ENCODE results near the gene ZNF385B.

The ZNF385B gene

DNA sequence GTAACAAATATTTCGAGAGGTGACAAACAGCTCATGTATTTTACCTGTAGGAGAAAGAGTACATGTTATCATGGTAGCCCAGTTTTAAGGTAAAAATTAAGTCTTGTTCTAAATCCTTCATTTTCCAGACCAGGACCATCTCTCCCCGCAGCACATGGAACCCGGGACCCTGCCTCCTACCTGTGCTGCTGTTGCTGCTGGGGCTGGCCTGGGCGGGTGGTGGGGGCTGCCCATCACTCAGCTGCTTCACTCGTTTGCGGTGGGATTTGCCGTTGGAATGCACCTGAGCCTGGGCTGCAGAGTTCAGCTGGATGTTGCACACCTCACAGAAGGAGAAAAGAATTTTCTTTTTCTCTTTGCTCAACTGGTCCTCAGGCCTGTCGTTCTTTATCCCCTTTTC is 92.1 kb downstream of the ZNF385B start:
- H3K4me1 Mint-ChIP-seq, result no peaks in the 10 kb centered on the region
- H3K36me3 Mint-ChIP-seq, result no peaks in the 10 kb centered on the region
- no peak overlapping the region for H3K4me3 Mint-ChIP-seq
- DNase-seq (ENCODE audit: low spot score in 2 of 2), result no peak
- H3K9me3 Mint-ChIP-seq, result peaks cover 5% of the 10 kb centered on the region
- H3K27ac Mint-ChIP-seq, result no peak overlapping the region
- no peak for ATAC-seq (ENCODE audit: low read depth)
- peaks cover 12% of the 10 kb centered on the region for H3K27me3 Mint-ChIP-seq

- peaks cover 6% of the 10 kb centered on the region for H3K9me3 Mint-ChIP-seq
Measured at GRCh38 chr2:179768765-179769164, 92.6 kb downstream of the ZNF385B start.

GRCh38 chr2:179765666-179766065 is 95.7 kb downstream of the ZNF385B start:
- ATAC-seq (ENCODE audit: low read depth) (no peak), DNase-seq (ENCODE audit: low spot score in 2 of 2) (no peak)
- no peaks in the 10 kb centered on the region for H3K4me1 Mint-ChIP-seq
- H3K27me3 Mint-ChIP-seq, result peaks cover 12% of the 10 kb centered on the region
- no peaks in the 10 kb centered on the region for H3K36me3 Mint-ChIP-seq
- H3K27ac Mint-ChIP-seq, result no peak overlapping the region
- no peak overlapping the region for H3K4me3 Mint-ChIP-seq
- H3K9me3 Mint-ChIP-seq, result peaks cover 9% of the 10 kb centered on the region

More at GRCh38 chr2:179768765-179769164, 92.6 kb downstream of the ZNF385B start:
- Mint-ChIP-seq H3K4me3 (no peak overlapping the region), H3K27me3 (peaks cover 12% of the 10 kb centered on the region), H3K27ac (no peak overlapping the region), H3K36me3 (no peaks in the 10 kb centered on the region), H3K4me1 (no peaks in the 10 kb centered on the region)
- no peak for ATAC-seq (ENCODE audit: low read depth)
- no peak for DNase-seq (ENCODE audit: low spot score in 2 of 2)

GRCh38 chr2:179764710-179765109 is 96.7 kb downstream of the ZNF385B start:
- Mint-ChIP-seq H3K4me3 (no peak overlapping the region), H3K36me3 (no peaks in the 10 kb centered on the region), H3K4me1 (no peaks in the 10 kb centered on the region), H3K9me3 (peaks cover 9% of the 10 kb centered on the region), H3K27ac (no peak overlapping the region), H3K27me3 (peaks cover 9% of the 10 kb centered on the region)
- DNase-seq (ENCODE audit: low spot score in 2 of 2), result no peak
- ATAC-seq (ENCODE audit: low read depth), result no peak

DNA sequence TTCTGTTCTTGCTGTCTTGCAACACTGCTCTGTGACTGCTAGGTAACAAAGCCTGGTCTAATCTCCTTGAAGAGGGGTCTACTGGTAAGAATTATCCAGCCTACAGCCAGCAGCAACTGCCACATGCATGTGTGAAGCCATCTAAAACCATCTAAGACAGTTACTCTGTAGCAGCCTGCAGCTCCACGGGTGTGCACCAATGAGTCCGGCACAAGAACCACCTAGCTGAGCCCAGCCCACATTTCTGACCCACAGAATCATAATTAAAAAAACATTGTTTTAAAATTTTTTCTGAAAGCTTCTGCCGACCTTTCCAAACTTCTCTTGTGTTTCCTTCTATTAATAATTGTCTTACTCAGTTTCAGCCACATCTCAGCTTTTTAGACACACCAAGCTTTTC is 102.8 kb downstream of the ZNF385B start:
- Mint-ChIP-seq H3K4me1 (no peaks in the 10 kb centered on the region), H3K27ac (no peak overlapping the region), H3K4me3 (no peak overlapping the region), H3K9me3 (peaks cover 4% of the 10 kb centered on the region), H3K36me3 (no peaks in the 10 kb centered on the region), H3K27me3 (peaks cover 5% of the 10 kb centered on the region)
- no peak for DNase-seq (ENCODE audit: low spot score in 2 of 2)
- ATAC-seq (ENCODE audit: low read depth), result no peak

GRCh38 chr2:179751163-179751809 is 110.1 kb downstream of the ZNF385B start:
- H3K27ac Mint-ChIP-seq, result no peak overlapping the region
- ATAC-seq (ENCODE audit: low read depth) (no peak), DNase-seq (ENCODE audit: low spot score in 2 of 2) (no peak)
- no peaks in the 10 kb centered on the region for H3K9me3 Mint-ChIP-seq
- no peaks in the 10 kb centered on the region for H3K27me3 Mint-ChIP-seq
- H3K4me1 Mint-ChIP-seq, result no peaks in the 10 kb centered on the region
- no peak overlapping the region for H3K4me3 Mint-ChIP-seq
- H3K36me3 Mint-ChIP-seq, result no peaks in the 10 kb centered on the region

DNA sequence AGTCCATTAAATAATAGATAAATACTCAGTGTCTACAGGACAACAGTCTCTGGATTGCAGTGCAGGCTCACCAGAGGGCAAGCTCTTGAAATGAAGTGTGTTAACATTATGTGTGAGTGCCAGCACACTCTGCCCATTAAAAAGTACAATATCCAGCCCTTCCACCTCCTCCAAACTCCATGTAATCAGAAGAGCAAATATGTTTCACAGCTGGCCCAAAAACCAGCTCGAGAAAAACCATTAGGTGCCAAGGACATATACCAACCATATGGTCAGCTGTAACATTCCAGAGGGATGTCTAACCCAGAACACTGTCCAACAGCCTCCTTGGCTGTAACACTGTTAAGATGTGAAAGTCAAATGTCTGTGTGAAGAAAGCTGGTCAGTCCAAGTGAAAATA is 112.2 kb downstream of the ZNF385B start:
- no peaks in the 10 kb centered on the region for H3K4me1 Mint-ChIP-seq
- ATAC-seq (ENCODE audit: low read depth) (no peak), DNase-seq (ENCODE audit: low spot score in 2 of 2) (no peak)
- H3K4me3 Mint-ChIP-seq, result no peak overlapping the region
- H3K27me3 Mint-ChIP-seq, result no peaks in the 10 kb centered on the region
- H3K9me3 Mint-ChIP-seq, result no peaks in the 10 kb centered on the region
- no peaks in the 10 kb centered on the region for H3K36me3 Mint-ChIP-seq
- no peak overlapping the region for H3K27ac Mint-ChIP-seq

GRCh38 chr2:179746981-179747380 is 114.4 kb downstream of the ZNF385B start:
- H3K4me1 Mint-ChIP-seq, result no peaks in the 10 kb centered on the region
- no peak for ATAC-seq (ENCODE audit: low read depth)

GRCh38 chr2:179745635-179746256 is 115.7 kb downstream of the ZNF385B start:
- H3K4me1 Mint-ChIP-seq, result no peaks in the 10 kb centered on the region
- ATAC-seq (ENCODE audit: low read depth), result no peak
- no peak overlapping the region for H3K27ac Mint-ChIP-seq
- no peaks in the 10 kb centered on the region for H3K27me3 Mint-ChIP-seq
- H3K4me3 Mint-ChIP-seq, result no peak overlapping the region
- no peaks in the 10 kb centered on the region for H3K9me3 Mint-ChIP-seq
- no peak for DNase-seq (ENCODE audit: low spot score in 2 of 2)
- H3K36me3 Mint-ChIP-seq, result no peaks in the 10 kb centered on the region

More at GRCh38 chr2:179746981-179747380, 114.4 kb downstream of the ZNF385B start:
- H3K4me3 Mint-ChIP-seq, result no peak overlapping the region
- H3K36me3 Mint-ChIP-seq, result no peaks in the 10 kb centered on the region
- DNase-seq (ENCODE audit: low spot score in 2 of 2), result no peak
- H3K27ac Mint-ChIP-seq, result no peak overlapping the region
- no peaks in the 10 kb centered on the region for H3K9me3 Mint-ChIP-seq
- H3K27me3 Mint-ChIP-seq, result no peaks in the 10 kb centered on the region

- Mint-ChIP-seq H3K9me3 (no peaks in the 10 kb centered on the region), H3K27ac (no peak overlapping the region), H3K4me3 (no peak overlapping the region), H3K27me3 (peaks cover 2% of the 10 kb centered on the region), H3K4me1 (no peaks in the 10 kb centered on the region), H3K36me3 (no peaks in the 10 kb centered on the region)
- ATAC-seq (ENCODE audit: low read depth) (no peak), DNase-seq (ENCODE audit: low spot score in 2 of 2) (no peak)
Measured at GRCh38 chr2:179744401-179744800, 117.0 kb downstream of the ZNF385B start.

- H3K27me3 Mint-ChIP-seq, result peaks cover 2% of the 10 kb centered on the region
- H3K36me3 Mint-ChIP-seq, result no peaks in the 10 kb centered on the region
- no peak overlapping the region for H3K27ac Mint-ChIP-seq
- DNase-seq (ENCODE audit: low spot score in 2 of 2) (no peak), ATAC-seq (ENCODE audit: low read depth) (no peak)
- no peaks in the 10 kb centered on the region for H3K4me1 Mint-ChIP-seq
- H3K9me3 Mint-ChIP-seq, result no peaks in the 10 kb centered on the region
- no peak overlapping the region for H3K4me3 Mint-ChIP-seq
Measured at GRCh38 chr2:179741317-179741716, 120.1 kb downstream of the ZNF385B start.

GRCh38 chr2:179729966-179730365 is 131.4 kb downstream of the ZNF385B start:
- no peaks in the 10 kb centered on the region for H3K36me3 Mint-ChIP-seq
- ATAC-seq (ENCODE audit: low read depth) (no peak), DNase-seq (ENCODE audit: low spot score in 2 of 2) (no peak)
- no peak overlapping the region for H3K4me3 Mint-ChIP-seq
- peaks cover 3% of the 10 kb centered on the region for H3K27me3 Mint-ChIP-seq
- no peaks in the 10 kb centered on the region for H3K9me3 Mint-ChIP-seq
- H3K4me1 Mint-ChIP-seq, result no peaks in the 10 kb centered on the region
- H3K27ac Mint-ChIP-seq, result no peak overlapping the region

DNA sequence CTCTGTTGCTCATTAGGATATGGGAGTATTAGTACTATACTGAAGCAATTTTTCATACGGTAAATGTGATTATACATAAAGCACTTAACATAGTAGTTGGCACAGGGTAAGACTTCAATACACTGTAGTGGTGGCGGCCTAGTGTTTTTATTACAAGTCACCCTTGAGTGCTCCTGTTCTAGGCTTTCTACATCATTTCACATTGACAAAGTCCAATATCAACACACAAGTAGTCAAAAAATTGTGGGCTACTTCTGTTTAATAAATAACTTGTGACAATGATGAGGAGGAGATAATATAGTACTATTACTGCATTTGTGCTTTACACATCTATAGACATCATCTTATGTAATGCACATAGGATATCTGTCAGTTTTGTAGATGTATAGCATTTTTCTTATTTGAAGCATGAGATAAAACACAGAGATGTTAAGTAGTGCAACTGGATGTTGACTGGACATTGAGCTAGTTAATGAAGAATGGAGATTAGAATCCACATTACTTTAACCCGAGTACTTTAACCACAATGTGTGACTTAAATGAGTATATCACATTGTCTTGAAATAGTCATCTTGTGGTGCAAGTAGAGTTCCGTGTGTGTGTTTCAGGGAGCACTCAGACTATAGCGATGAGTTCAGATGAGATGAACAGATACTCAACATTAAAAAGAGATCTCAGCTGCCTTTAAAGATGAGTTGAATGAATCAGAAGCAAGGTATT is 134.8 kb downstream of the ZNF385B start:
- H3K4me1 Mint-ChIP-seq, result no peaks in the 10 kb centered on the region
- ATAC-seq (ENCODE audit: low read depth) (no peak), DNase-seq (ENCODE audit: low spot score in 2 of 2) (no peak)
- H3K27me3 Mint-ChIP-seq, result no peaks in the 10 kb centered on the region
- no peak overlapping the region for H3K27ac Mint-ChIP-seq
- no peaks in the 10 kb centered on the region for H3K36me3 Mint-ChIP-seq
- no peak overlapping the region for H3K4me3 Mint-ChIP-seq
- no peaks in the 10 kb centered on the region for H3K9me3 Mint-ChIP-seq

DNA sequence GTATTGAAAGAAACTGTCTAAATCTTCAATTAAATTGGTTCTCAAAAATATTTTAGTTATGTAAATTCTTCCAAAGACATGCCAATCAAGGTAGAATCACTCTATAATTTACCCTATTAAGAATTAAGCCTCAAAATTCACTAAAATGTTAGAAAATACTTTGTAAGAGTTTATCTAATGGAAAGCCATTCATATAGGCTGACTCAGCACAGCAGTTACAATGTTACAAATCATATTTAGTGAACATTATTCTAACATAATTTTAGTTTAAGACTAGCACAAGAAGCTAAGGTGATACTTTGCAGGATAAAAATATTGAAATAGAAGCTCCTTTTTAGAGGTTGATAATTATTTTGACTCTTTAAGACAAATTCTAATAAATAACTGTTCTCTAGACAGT is 137.0 kb downstream of the ZNF385B start:
- no peaks in the 10 kb centered on the region for H3K4me1 Mint-ChIP-seq
- no peak overlapping the region for H3K27ac Mint-ChIP-seq
- no peak for ATAC-seq (ENCODE audit: low read depth)
- DNase-seq (ENCODE audit: low spot score in 2 of 2), result no peak
- H3K9me3 Mint-ChIP-seq, result no peaks in the 10 kb centered on the region
- no peaks in the 10 kb centered on the region for H3K36me3 Mint-ChIP-seq
- no peak overlapping the region for H3K4me3 Mint-ChIP-seq
- H3K27me3 Mint-ChIP-seq, result no peaks in the 10 kb centered on the region
